T-helper 9 cell (primary cell): Measurements from ENCODE around the gene KCNQ1OT1.
"Not testable (repeated sequence)": the region's sequence is repeated elsewhere in the genome, so short reads cannot be mapped to it uniquely, and the experiment has no call there.

Source experiments
- DNase-seq: peaks from one replicate; pipeline ENCODE4 v3.0.0-alpha.2; 2020

The KCNQ1OT1 gene

DNA sequence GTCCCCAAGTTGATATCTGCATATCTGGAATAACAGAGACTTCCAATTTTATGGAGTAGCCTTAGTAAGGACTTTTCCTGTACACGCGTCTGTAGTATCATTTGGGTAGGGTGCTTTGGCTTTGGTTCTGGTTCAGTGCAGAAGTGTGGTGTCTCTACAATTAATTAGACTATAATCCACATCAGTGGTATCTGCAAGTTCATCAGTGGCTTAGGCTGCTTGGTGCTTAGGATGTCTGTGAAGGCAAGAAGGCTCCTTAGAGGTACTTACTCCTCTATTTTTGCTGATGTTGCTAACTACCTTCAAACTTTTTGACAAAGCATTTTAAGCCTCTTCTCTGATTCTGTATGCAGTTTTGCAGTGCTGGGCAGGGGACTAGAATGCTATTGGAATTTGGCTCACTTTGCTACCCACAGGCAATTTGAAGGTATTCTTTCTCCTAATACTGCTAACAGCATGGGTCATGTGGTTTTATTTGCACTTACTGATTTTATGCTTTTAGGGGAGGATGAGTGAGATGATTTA, 49.4 kb downstream of the KCNQ1OT1 start:
- DNase-seq = no peak

DNA sequence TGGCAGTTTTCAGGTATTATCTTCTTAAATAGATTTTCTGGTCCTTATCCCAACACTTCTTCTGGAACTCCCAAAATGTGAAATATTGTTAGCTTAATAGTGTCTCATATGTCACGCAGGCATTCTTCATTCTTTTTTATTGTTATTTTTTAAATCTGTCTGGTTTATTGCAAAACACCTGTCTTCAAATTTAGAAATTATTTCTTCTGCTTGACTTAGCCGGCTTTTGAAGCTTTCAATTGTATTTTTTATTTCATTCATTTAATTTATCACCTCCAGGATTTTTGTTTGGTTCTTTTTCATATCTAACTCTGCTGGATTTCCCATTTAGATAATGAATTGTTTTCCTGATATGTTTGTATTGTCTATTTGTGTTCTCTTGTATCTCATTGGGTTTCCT, 49.9 kb downstream of the KCNQ1OT1 start:
- no peak for DNase-seq

DNA sequence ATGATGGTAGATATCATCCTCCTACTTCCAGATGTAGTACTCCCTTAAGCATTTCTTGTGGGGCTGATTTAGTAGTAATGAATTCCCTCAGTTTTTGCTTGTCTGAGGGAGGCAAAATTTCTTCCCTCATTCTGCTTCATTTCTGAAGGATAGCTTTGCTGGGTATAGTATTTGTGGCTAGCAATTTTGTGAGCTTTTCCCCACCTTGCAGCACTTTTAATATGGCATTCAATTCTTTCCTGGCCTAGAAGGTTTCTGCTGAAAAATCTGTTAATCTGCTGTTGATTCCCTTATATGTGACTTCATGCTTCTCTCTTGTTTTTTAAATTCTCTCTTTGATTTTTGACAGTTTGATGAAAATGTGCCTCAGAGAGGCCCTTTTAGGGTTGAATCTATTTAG, 50.4 kb downstream of the KCNQ1OT1 start:
- no peak for DNase-seq

DNA sequence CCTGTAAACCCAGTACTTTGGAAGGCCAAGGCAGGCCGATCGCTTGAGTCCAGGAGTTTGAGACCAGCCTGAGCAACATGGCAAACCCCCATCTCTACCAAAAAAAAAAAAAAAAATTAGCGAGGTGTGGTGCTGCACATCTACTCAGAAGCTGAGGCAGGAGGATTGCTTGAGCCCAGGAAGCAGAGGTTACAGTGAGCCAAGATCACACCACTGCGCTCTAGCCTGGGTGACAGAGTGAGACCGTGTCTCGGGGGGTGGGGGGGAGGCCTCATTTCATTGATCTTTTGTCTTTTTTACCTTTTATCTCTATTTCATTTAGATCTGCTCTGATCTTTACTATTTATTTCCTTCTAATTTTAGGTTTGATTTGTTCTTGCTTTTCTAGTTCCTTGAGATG, 51.8 kb downstream of the KCNQ1OT1 start:
- DNase-seq = no peak

DNA sequence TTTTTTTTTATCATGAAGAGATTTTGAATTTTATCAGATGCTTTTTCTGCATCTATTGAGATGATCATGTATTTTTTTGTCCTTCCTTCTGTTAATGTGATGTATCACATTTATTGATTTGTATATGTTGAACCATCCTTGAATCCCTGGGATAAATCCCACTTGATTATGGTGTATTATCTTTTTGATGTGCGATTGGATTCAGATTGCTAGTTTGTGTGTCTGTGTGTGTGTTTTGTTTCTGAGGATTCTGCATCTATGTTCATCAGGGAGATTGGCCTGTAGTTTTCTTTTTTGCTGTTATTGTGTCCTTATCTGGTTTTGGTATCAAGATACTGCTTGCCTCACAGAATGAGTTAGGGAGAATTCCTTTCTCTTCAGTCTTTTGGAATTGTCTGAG, 52.6 kb downstream of the KCNQ1OT1 start:
- DNase-seq = no peak

DNA sequence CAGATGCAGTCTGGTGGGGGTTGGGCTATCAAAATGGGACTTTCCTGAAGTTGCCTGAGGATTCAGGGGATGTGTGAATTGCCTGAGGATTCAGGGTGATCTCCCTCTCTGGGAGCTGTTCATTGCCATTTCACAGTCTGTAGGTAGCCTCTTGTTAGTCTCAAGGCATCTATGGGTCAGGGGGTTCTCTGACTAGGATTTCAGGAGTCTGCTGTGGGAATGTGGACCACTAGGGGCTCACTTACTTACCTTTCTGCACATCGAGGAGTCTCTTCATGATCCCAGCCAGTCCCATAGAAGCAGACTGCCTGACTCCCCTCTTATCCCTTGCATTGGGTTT, 54.0 kb downstream of the KCNQ1OT1 start:
- DNase-seq = no peak

DNA sequence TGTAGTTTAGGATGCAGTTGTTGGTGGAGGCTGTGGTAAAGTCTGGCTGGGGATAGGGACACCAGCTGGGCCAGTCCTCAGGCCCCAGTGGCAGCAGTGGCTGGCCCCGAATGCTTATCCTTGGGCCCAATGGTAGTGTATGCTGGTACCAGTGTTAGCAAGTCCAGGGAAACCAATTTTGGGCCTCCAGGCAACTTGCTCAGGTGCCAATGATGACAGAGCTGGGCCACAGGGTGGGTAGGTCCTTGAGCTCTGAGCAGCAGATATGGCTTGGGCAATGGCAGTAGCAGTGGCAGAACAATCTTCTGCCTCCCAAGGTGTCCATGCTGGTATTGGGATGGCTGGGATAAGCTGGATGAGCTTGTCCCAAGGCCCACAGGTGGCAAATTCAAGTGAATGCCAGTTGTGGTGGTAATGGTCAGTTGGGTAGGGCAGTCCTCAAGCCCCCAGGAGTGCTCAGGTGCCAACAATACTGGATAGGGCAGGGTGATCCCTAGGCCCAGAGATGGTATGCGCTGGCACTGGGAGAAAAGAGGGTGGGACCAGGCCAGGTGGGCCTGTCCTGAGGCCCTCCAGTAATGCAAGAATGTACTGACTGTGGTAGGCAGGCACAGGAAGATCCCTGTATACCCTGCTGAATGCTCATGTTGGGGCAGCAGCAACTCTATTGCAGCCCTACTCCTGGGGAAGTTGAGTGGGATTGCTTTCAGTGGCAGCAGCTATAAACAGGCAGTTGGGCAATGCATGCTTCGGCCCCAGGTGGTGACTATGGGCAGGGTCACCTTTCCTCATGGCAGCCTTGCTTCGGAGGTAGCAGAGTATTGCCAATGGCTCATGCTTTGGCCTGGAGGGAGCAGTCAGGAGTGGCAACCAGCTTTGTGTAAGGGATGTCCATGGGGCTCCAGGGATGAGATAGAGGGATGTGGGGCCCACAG, 54.7 kb downstream of the KCNQ1OT1 start:
- no peak for DNase-seq

DNA sequence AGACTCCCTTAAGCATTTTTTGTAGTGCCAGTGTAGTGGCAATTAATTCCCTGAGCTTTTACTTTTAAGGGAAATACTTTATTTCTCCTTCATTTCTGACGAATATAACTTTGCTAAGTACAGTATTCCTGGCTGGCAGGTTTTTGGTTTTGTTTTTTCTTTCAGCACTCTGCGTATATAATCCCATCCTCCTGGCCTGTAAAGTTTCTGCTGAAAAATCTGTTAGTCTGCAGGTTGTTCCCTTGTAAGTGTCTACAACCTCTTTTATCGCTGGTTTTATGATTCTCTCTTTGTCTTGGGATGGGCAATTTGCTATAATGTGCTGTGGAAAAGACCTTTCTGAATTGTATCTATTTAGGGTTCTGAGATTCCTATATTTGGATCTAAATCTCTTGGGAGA, 56.0 kb downstream of the KCNQ1OT1 start:
- DNase-seq = no peak

DNA sequence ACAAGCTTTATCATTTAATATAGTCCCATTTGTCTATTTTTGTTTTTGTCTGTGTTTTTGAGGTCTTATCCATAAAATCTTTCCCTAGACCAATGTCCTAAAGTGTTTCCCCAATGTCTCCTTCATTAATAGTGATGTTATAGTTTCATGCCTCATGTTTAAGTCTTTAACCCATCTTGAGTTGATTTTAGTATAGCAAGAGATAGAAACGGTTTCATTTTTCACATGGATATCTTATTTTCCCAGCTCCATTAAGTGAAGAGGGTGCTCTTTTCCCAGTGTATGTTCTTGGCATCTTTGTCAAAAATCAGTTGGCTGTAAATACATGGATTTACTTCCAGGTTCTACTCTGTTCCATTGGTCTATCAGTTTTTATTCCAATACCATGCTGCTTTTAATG, 58.2 kb downstream of the KCNQ1OT1 start:
- DNase-seq = no peak

DNA sequence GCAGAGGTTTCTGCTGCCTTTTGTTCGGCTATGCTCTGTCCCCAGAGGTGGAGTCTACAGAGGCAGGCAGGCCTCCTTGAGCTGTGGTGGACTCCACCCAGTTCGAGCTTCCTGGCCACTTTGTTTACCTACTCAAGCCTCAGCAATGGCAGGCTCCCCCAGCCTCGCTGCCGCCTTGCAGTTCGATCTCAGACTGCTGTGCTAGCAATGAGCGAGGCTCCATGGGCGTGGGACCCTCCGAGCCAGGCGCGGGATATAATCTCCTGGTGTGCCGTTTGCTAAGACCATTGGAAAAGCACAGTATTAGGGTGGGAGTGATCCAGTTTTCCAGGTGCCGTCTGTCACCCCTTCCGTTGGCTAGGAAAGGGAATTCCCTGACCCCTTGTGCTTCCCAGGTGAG, 60.0 kb downstream of the KCNQ1OT1 start:
- not testable (repeated sequence) for DNase-seq

DNA sequence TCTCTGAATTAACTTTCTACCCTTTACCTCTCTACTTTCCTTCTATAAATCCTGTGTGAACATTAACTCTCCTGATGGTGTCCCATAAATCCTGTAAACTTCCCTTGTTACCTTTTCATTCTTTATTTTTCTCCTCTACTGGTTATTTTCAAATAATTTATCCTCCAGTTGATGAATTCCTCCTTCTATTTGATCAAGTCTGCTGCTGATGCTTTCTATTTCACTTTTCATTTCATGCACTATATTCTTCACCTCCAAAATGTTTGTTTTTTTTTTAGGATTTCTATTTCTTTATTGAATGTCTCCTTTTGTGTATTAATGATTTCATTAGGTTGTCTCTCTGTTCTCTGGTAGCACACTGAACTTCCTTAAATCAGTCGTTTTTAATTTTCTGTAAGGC, 68.6 kb downstream of the KCNQ1OT1 start:
- no peak for DNase-seq

DNA sequence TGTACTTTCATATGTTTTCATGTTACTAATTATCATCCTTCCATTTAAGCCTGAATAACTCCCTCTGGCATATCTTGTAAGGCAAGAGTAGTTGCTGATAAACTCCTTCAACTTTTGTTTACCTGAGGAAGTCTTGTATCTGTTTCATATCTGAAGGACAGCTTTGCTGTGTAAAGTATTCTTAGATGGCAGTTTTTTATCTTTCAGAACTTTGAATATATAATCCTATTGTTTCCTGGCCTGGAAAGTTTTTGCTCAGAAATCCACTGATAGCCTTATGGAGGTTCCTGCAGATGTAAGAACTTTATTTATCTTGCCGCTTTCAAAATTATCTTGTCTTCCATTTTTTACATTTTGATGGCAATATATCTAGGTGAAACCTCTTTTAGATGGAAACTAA, 69.1 kb downstream of the KCNQ1OT1 start:
- no peak for DNase-seq

DNA sequence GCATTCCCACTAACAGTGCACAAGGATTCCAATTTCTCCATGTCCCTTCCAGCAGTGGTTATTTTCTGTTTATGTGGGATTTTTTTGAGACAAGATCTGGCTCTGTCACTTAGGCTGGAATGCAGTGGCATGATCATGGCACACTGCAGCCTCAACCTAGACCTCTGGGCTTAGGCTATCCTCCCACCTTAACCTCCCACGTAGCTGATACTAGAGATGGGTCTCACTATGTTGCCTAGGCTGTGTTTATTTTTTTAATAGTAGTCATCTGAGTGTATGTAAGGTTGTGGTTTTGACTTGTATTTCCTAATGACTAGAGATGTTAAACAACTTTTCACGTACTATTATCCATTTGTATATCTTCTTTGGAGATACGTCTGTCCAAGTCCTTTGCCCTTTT, 74.6 kb downstream of the KCNQ1OT1 start:
- no peak for DNase-seq

DNA sequence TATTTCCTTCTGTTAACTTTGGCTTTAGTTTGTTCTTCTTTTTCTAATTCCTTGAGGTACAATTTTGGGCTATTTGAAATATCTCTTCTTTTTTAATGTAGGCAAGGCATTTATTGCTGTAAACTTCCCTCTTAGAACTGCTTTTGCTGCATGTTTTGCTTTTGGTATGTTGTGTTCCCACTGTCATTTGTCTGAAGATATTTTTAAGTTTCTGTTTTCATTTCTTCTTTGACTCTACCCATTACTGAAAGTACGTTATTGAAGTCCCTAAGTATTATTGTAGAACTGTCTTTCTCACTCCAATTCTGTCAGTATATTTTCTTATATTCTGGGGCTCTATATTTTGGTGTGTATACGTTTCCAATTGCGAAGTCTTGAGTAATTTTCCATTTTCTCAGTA, 77.9 kb downstream of the KCNQ1OT1 start:
- DNase-seq = no peak

DNA sequence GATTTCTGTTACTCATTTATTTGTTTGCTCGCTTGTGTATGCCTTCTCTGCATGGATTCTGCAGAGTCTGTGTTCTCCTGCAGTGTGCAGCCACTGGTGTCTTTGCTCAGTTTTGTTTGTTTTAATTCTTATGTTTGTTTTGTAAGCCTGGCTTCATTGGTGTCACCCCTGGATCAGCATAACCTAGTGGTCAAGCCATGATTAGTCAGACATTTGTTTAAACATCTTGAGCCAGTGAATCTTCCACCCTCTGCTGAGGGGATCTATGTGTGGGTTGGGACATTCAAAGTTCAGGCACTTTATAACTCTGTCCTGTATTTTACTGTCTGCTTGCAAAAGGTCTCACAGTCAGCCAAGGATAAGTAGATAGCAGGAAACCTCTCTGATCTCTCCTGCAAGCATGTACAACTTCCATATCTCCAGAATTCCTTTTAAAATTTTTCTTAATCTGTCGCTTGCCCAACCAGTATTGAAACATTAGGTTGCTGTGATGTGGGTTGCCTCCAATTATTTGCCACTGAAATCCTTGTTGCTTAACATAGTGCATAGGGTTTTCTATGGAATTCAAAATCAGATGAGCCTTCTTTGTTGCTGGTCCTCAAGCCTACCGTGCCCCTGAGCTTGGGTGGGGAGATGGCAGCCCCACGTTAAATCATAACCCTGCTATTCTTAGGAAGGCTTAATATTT, 86.8 kb downstream of the KCNQ1OT1 start:
- no peak for DNase-seq

DNA sequence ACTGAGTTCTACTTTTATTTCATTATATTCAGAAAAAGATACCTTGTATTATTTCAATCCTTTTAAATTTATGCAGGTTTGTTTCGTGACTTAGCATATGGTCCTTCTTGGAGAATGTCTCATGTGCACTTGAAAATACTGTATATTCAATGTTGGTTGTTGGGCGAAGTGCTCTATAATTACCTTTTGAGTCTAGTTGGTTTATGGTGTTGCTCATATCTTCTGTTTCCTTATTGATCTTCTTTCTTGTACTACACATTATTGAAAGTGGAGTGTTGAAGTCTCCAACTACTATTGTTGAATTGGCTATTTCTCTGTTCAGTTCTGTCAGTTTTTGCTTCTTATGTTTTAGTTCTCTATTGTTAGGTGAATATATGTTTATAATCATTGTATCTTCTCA, 90.4 kb downstream of the KCNQ1OT1 start:
- no peak for DNase-seq

DNA sequence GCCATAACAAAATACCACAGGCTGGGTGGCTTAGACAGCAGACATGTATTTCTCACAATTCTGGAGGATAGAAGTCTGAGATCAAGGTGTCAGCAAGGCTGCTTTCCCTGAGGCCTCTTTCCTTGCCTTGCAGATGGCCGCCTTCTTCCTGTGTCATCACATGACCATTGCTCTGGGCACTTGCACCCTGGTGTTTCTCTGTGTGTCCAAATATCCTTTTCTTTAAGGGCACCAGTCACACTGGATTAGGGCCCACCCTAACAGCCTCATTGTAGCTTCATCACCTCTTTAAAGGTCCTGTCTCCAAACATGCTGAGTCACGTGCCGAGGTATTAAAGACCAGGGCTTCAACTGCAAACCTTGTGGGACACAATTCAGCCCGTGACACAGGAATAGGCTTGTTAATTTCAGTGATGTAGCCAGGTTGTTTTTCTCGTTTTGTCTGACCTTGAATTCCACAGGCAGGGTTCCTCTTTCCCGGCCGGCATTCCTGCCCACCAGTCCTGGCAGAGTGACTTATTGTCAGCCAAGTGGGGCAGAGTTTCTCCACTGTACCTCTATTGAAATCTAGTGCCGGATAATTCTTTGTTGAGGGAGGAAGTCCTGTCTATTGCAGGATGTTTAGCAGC, 100.1 kb downstream of the KCNQ1OT1 start:
- DNase-seq = no peak

DNA sequence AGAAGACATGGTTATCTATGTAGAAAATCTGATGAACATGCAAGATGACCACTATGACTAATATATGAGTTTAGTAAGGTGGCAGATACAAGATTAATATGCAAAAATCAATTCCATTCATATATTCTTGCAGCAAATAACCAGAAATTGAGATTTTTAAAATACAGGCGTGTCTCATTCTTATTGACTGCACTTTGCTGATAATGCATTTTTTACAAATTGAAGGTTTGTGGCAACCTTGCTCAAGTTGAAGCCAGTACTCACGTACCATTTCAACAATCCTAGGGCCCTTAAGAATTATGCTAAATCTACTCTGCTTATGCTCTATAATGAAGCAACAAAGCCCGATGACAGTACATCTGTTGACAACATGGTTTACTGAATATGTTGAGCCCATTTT, 104.6 kb downstream of the KCNQ1OT1 start:
- no peak for DNase-seq

DNA sequence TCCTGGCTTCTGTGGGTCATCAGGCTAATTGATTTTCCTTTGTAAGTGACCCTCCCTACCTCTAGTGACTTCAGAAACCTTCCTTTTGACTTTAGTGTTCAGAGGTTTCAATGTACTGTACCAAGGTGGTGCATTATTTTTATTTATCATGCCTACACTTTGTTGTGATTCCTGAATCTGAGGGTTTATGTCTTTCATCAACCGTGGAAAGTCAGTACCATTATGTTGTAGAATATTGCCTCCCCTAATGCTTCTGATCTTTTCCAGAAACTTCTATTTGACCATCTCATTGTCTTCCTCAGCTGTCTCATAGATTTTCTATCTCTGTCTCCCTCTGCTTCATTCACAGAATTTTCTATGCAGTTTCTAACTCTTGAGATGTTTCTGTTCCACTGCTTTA, 105.5 kb downstream of the KCNQ1OT1 start:
- DNase-seq = no peak

DNA sequence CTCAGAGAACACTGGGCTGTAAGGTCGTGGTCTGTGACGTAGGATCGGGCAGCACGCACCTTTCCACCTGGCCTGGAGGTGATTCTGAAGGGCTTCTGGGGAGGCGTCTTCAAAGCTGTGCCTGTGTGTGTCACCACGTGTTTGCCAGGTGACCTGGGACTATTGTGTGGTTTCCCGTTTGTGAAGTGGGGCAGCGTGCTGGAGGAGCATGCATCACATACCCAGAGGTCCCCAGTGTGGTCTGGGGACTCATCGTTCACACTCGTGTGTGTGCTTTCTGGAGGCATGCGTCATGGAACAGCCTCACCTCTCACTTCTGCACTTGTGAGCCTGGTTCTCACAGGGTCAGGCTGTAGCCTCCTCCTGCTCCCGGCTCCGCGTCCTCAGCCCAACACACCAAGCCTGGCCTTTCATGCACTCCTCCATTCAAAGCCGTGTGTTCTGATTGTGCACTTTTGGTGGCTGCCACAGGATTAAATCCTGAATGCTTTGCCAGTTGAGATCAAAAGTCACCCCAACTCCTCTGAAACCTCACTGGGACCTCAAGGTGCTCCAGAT, 106.3 kb downstream of the KCNQ1OT1 start:
- no peak for DNase-seq

DNA sequence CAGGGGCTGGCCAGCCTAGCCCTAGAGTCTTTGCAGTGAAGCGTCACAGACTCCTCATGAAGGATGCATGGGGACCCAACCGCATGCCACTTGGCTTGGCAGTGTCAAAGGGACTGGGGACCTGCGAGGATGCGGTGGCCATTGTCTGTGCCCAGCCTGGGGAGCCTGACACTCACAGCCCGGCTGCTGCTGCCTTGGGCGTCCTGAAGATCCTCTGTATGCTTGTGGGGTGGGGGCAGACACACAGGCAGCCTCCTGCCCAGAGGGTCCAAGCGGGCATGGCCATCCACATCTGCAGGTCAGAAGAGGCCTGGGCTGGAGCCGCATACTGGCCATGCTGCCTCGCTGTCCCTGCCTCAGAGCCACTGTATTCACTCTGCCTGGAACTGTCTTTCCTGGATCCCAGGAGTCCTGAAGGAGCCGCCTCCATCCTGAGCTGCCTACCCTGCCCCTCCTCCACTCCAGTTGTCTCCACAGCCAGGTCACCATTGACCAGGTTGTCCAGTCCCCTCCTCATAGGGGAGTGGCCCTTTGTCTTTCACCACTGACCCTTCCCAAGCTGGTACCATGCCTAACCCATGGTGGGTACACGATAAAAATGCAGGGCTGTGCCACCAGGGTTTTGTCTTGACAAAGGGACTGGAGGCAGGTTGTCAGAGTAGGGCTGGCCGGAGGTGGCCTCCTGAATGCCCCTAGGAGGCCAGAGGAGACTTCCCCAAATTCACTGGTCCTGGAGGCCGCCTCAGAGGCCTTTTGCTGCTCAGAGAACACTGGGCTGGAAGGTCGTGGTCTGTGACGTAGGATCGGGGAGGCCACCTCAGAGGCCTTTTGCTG, 107.0 kb downstream of the KCNQ1OT1 start:
- no peak for DNase-seq

DNA sequence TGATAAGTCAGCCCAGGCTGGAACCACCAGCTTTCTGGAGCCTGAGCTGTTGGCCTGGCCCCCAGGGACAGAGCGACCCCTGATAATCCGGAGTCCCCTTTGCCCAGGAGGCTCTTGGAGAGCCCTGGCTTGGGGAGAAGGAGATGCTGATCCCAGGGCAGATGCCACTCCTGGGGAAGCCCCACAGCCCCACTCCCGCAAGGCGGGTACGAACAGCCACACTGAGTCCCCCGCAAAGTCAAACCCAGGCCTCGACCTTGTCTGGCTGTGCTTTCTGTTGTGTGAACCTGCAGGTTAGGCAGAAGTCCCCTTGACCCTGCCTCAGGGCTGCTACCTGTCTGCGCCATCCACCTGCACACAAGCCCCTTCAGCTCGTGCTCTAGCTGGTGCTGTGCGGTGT, 108.0 kb downstream of the KCNQ1OT1 start:
- DNase-seq = no peak
